ENCODE data around the gene POLG2. TPM values are rescaled to one million over a fixed set of nuclear protein-coding genes. Genes with fewer than 3 reads are reported as not detected.

Gene POLG2
- total RNA-seq (1 to 10 TPM; 1.4 to 8.7 (median 5.7) TPM), polyA plus RNA-seq (1 to 10 TPM; 5.4 to 5.9 TPM)
- long read RNA-seq, donor 1, transcript POLG2-201 (8 exons, 1,564 nt): major isoform, 10 of 11 reads
- long read RNA-seq, donor 1, partial matches to known transcripts: 0 of 11 reads
- long read RNA-seq, donor 1, other reads (novel, unspliced or antisense): 1 of 11 reads
- long read RNA-seq, donor 2, transcript POLG2-201 (8 exons, 1,564 nt): major isoform, 48 of 55 reads
- long read RNA-seq, donor 2, partial matches to known transcripts: 0 of 55 reads
- long read RNA-seq, donor 2, other reads (novel, unspliced or antisense): 7 of 55 reads
- long read RNA-seq, donor 3, partial matches to known transcripts: 0 of 7 reads
- long read RNA-seq, donor 3, other reads (novel, unspliced or antisense): 2 of 7 reads

GRCh38 chr17:64496786-64497564 is at the start of gene POLG2:
Gene POLG2 (minus strand): TSS chr17:64497054. CDS start chr17:64496968, 86 bp downstream.
- no peaks in the 10 kb centered on the region for H3K27me3 ChIP-seq
- intact Hi-C loops (cut with DNase I): loop anchor here in 5 of 10 donors (5.0 to 10.0 kb wide), 3 partner anchors 75 to 192 kb away; no protein-coding TSS in a partner anchor
- H3K4me3 ChIP-seq: peak within 1 kb of the TSS; percentile 44 to 89 (median 68)
- peaks cover 2 to 88% (median 50%) of the 10 kb centered on the region in 12 donors for H3K4me1 ChIP-seq
- TF ChIP-seq POLR2A (IDR thresholded peaks at IDR 0.05): peak in 1 of 2 donors; percentile 63
- peak in 11 of 12 donors; percentile 12 to 54 (median 32) for TF ChIP-seq CTCF (IDR thresholded peaks at IDR 0.05)
- WGBS, 4 donors: 0 to 1% (median 1%) methylated on average over 35 to 50 of the region's 50 CpGs
- peak within 1 kb of the TSS; percentile 42 to 91 (median 83) for H3K27ac ChIP-seq
- ATAC-seq (peak; percentile 93 to 98 (median 96)), DNase-seq (peak; percentile 92 to 97 (median 95))
- H3K9me3 ChIP-seq: no peaks in the 10 kb centered on the region
- peaks cover 4 to 61% (median 61%) of the 10 kb centered on the region in 9 donors for H3K36me3 ChIP-seq

- no peak overlapping the region for H3K27ac ChIP-seq
- ATAC-seq (no peak), DNase-seq (no peak)
- TF ChIP-seq CTCF (IDR thresholded peaks at IDR 0.05) (no peak), POLR2A (IDR thresholded peaks at IDR 0.05) (no peak)
- H3K4me3 ChIP-seq: no peak overlapping the region
- peaks cover 0 to 98% (median 91%) of the 10 kb centered on the region in 9 donors for H3K36me3 ChIP-seq
- no peaks in the 10 kb centered on the region for H3K9me3 ChIP-seq
- no peaks in the 10 kb centered on the region for H3K4me1 ChIP-seq
- WGBS, 4 donors: 90 to 97% (median 94%) methylated on average over 2 of the region's 2 CpGs
- intact Hi-C loops (cut with DNase I): no loop called here
- no peaks in the 10 kb centered on the region for H3K27me3 ChIP-seq
These were observed 47.9 kb upstream of the POLG2 start for GRCh38 chr17:64544742-64545141.

GRCh38 chr17:64540118-64540776 is 43.4 kb upstream of the POLG2 start:
- intact Hi-C loops (cut with DNase I): no loop called here
- H3K27me3 ChIP-seq: no peaks in the 10 kb centered on the region
- peak in 1 of 4 donors; percentile 29 for ATAC-seq

More at GRCh38 chr17:64540118-64540776, 43.4 kb upstream of the POLG2 start:
- no peak for DNase-seq
- 89 to 97% (median 94%) methylated on average over 5 of the region's 5 CpGs for WGBS, 4 donors
- H3K9me3 ChIP-seq: no peaks in the 10 kb centered on the region
- TF ChIP-seq POLR2A (IDR thresholded peaks at IDR 0.05) (no peak), CTCF (IDR thresholded peaks at IDR 0.05) (no peak)
- H3K4me3 ChIP-seq: no peak overlapping the region
- peaks cover 0 to 99% (median 91%) of the 10 kb centered on the region in 9 donors for H3K36me3 ChIP-seq
- no peaks in the 10 kb centered on the region for H3K4me1 ChIP-seq
- no peak overlapping the region for H3K27ac ChIP-seq
